ENCODE measurements around the gene RAB26. TPM values are rescaled to one million over a fixed set of nuclear protein-coding genes. Genes with fewer than 3 reads are reported as not detected.
"Not testable (repeated sequence)": the region's sequence is repeated elsewhere in the genome, so short reads cannot be mapped to it uniquely, and the experiment has no call there.

The RAB26 gene
- total and polyA plus RNA-seq, 2 experiments from 2014 or later, result 6.5 to 12.1 TPM

GRCh38 chr16:2198283-2198682 is 49.9 kb downstream of the RAB26 start:
- TF ChIP-seq CTCF (IDR thresholded peaks at IDR 0.05; ENCODE audit: low read depth, low read length), result no peak
- H3K9me3 ChIP-seq (ENCODE audit: low read depth), result no peaks in the 10 kb centered on the region
- H3K4me3 ChIP-seq, result no peak overlapping the region
- H3K36me3 ChIP-seq, result no peaks in the 10 kb centered on the region
- DNase-seq (ENCODE audit: low read depth in 1 of 2, low spot score in 1 of 2), result no peak
- peaks cover 29% of the 10 kb centered on the region for H3K27me3 ChIP-seq
- H3K4me1 ChIP-seq (ENCODE audit: low read depth), result peaks cover 5% of the 10 kb centered on the region
- H3K27ac ChIP-seq, result no peak overlapping the region

- Histone ChIP-seq H3K4me1 (ENCODE audit: low read depth) (peaks cover 5% of the 10 kb centered on the region), H3K4me3 (no peak overlapping the region), H3K36me3 (no peaks in the 10 kb centered on the region), H3K27me3 (peaks cover 29% of the 10 kb centered on the region), H3K9me3 (ENCODE audit: low read depth) (no peaks in the 10 kb centered on the region), H3K27ac (no peak overlapping the region)
- no peak for DNase-seq (ENCODE audit: low read depth in 1 of 2, low spot score in 1 of 2)
- TF ChIP-seq CTCF (IDR thresholded peaks at IDR 0.05; ENCODE audit: low read depth, low read length), result no peak
Measured at GRCh38 chr16:2199095-2199494, 50.7 kb downstream of the RAB26 start.

- Histone ChIP-seq H3K36me3 (no peaks in the 10 kb centered on the region), H3K27me3 (peaks cover 29% of the 10 kb centered on the region), H3K9me3 (ENCODE audit: low read depth) (no peaks in the 10 kb centered on the region), H3K27ac (no peak overlapping the region), H3K4me3 (no peak overlapping the region), H3K4me1 (ENCODE audit: low read depth) (peaks cover 5% of the 10 kb centered on the region)
- DNase-seq (ENCODE audit: low read depth in 1 of 2, low spot score in 1 of 2), result no peak
- TF ChIP-seq CTCF (IDR thresholded peaks at IDR 0.05; ENCODE audit: low read depth, low read length), result no peak
Measured at GRCh38 chr16:2199621-2200139, 51.3 kb downstream of the RAB26 start.

GRCh38 chr16:2200313-2200712 is 51.9 kb downstream of the RAB26 start:
- TF ChIP-seq CTCF (IDR thresholded peaks at IDR 0.05; ENCODE audit: low read depth, low read length), result no peak
- DNase-seq (ENCODE audit: low read depth in 1 of 2, low spot score in 1 of 2), result no peak
- no peaks in the 10 kb centered on the region for H3K36me3 ChIP-seq
- no peak overlapping the region for H3K4me3 ChIP-seq
- no peaks in the 10 kb centered on the region for H3K9me3 ChIP-seq (ENCODE audit: low read depth)
- H3K4me1 ChIP-seq (ENCODE audit: low read depth), result peaks cover 1% of the 10 kb centered on the region
- peaks cover 29% of the 10 kb centered on the region for H3K27me3 ChIP-seq
- H3K27ac ChIP-seq, result no peak overlapping the region

GRCh38 chr16:2203119-2203688 is 54.8 kb downstream of the RAB26 start:
- not testable (repeated sequence) for H3K27ac ChIP-seq; H3K4me3 ChIP-seq; DNase-seq (ENCODE audit: low read depth in 1 of 2, low spot score in 1 of 2); H3K36me3 ChIP-seq; H3K4me1 ChIP-seq (ENCODE audit: low read depth); H3K9me3 ChIP-seq (ENCODE audit: low read depth)
- peaks cover 20% of the 10 kb centered on the region for H3K27me3 ChIP-seq

Other genes starting within 250 kb of the RAB26 start
- gene HS3ST6, start 230.2 kb upstream of the RAB26 start, total RNA-seq, result not detected in 2 replicates
- gene HS3ST6, start 230.2 kb upstream of the RAB26 start, polyA plus RNA-seq, result not detected in 2 replicates
- gene MSRB1, start 205.4 kb upstream of the RAB26 start, total RNA-seq, result 13.6 and 22.4 TPM in 2 replicates
- gene MSRB1, start 205.4 kb upstream of the RAB26 start, polyA plus RNA-seq, result 27.8 and 35.1 TPM in 2 replicates
- gene RPL3L, start 193.9 kb upstream of the RAB26 start, total RNA-seq, result not detected in 2 replicates
- gene RPL3L, start 193.9 kb upstream of the RAB26 start, polyA plus RNA-seq, result 0.07 and 0.28 TPM in 2 replicates
- 291 and 575 TPM in 2 replicates for gene NDUFB10, start 189.1 kb upstream of the RAB26 start, total RNA-seq
- 485 and 518 TPM in 2 replicates for gene NDUFB10, start 189.1 kb upstream of the RAB26 start, polyA plus RNA-seq
- gene RPS2, start 183.8 kb upstream of the RAB26 start, total RNA-seq, result 2,958 and 3,550 TPM in 2 replicates
- 2,155 and 2,484 TPM in 2 replicates for gene RPS2, start 183.8 kb upstream of the RAB26 start, polyA plus RNA-seq
- gene RNF151, start 181.8 kb upstream of the RAB26 start, total RNA-seq, result 0.21 TPM in 1 of 2 replicates, not detected in the other
- gene RNF151, start 181.8 kb upstream of the RAB26 start, polyA plus RNA-seq, result 0.38 and 0.54 TPM in 2 replicates
- gene TBL3, start 176.6 kb upstream of the RAB26 start, total RNA-seq, result 72.4 and 94.7 TPM in 2 replicates
- gene TBL3, start 176.6 kb upstream of the RAB26 start, polyA plus RNA-seq, result 67.3 and 82.9 TPM in 2 replicates
- 0.25 and 1.3 TPM in 2 replicates for gene NOXO1, start 167.2 kb upstream of the RAB26 start, total RNA-seq
- gene NOXO1, start 167.2 kb upstream of the RAB26 start, polyA plus RNA-seq, result 0.80 and 1.2 TPM in 2 replicates
- 52.8 and 53.5 TPM in 2 replicates for gene GFER, start 164.4 kb upstream of the RAB26 start, total RNA-seq
- gene GFER, start 164.4 kb upstream of the RAB26 start, polyA plus RNA-seq, result 43.8 and 46.9 TPM in 2 replicates
- 27.2 and 28.5 TPM in 2 replicates for gene SYNGR3, start 158.7 kb upstream of the RAB26 start, total RNA-seq
- 21.8 and 27.1 TPM in 2 replicates for gene SYNGR3, start 158.7 kb upstream of the RAB26 start, polyA plus RNA-seq
- gene ZNF598, start 138.8 kb upstream of the RAB26 start, total RNA-seq, result 35.6 and 50.4 TPM in 2 replicates
- gene ZNF598, start 138.8 kb upstream of the RAB26 start, polyA plus RNA-seq, result 28.8 and 34.5 TPM in 2 replicates
- 3.3 and 16.2 TPM in 2 replicates for gene NPW, start 128.8 kb upstream of the RAB26 start, total RNA-seq
- 13.4 and 38.6 TPM in 2 replicates for gene NPW, start 128.8 kb upstream of the RAB26 start, polyA plus RNA-seq
- gene NHERF2, start 121.7 kb upstream of the RAB26 start, total RNA-seq, result 33.0 and 34.7 TPM in 2 replicates
- gene NHERF2, start 121.7 kb upstream of the RAB26 start, polyA plus RNA-seq, result 37.4 and 50.7 TPM in 2 replicates
- 61.1 and 61.3 TPM in 2 replicates for gene NTHL1, start 100.8 kb upstream of the RAB26 start, total RNA-seq
- 51.3 and 62.7 TPM in 2 replicates for gene NTHL1, start 100.8 kb upstream of the RAB26 start, polyA plus RNA-seq
- 103 and 152 TPM in 2 replicates for gene TSC2, start 100.6 kb upstream of the RAB26 start, total RNA-seq
- gene TSC2, start 100.6 kb upstream of the RAB26 start, polyA plus RNA-seq, result 123 and 142 TPM in 2 replicates
- 115 and 206 TPM in 2 replicates for gene PKD1, start 12.7 kb upstream of the RAB26 start, total RNA-seq
- 49.9 and 55.3 TPM in 2 replicates for gene PKD1, start 12.7 kb upstream of the RAB26 start, polyA plus RNA-seq
- gene TRAF7, start 7.2 kb downstream of the RAB26 start, total RNA-seq, result 67.5 and 71.6 TPM in 2 replicates
- 32.3 and 37.4 TPM in 2 replicates for gene TRAF7, start 7.2 kb downstream of the RAB26 start, polyA plus RNA-seq
- 15.5 TPM in 2 replicates for gene CASKIN1, start 48.0 kb downstream of the RAB26 start, total RNA-seq
- 14.3 and 15.4 TPM in 2 replicates for gene CASKIN1, start 48.0 kb downstream of the RAB26 start, polyA plus RNA-seq
- 81.4 and 100.0 TPM in 2 replicates for gene MLST8, start 56.8 kb downstream of the RAB26 start, total RNA-seq
- gene MLST8, start 56.8 kb downstream of the RAB26 start, polyA plus RNA-seq, result 117 and 122 TPM in 2 replicates
- gene BRICD5, start 62.2 kb downstream of the RAB26 start, total RNA-seq, result 24.4 and 24.6 TPM in 2 replicates
- 16.0 and 21.8 TPM in 2 replicates for gene BRICD5, start 62.2 kb downstream of the RAB26 start, polyA plus RNA-seq
- gene PGP, start 66.2 kb downstream of the RAB26 start, total RNA-seq, result 43.2 and 61.8 TPM in 2 replicates
- 41.9 and 57.9 TPM in 2 replicates for gene PGP, start 66.2 kb downstream of the RAB26 start, polyA plus RNA-seq
- 48.1 and 55.4 TPM in 2 replicates for gene E4F1, start 75.0 kb downstream of the RAB26 start, total RNA-seq
- 27.7 and 28.3 TPM in 2 replicates for gene E4F1, start 75.0 kb downstream of the RAB26 start, polyA plus RNA-seq
- 1.1 and 1.5 TPM in 2 replicates for gene DNASE1L2, start 87.8 kb downstream of the RAB26 start, total RNA-seq
- gene DNASE1L2, start 87.8 kb downstream of the RAB26 start, polyA plus RNA-seq, result 0.68 and 1.3 TPM in 2 replicates
- 137 and 197 TPM in 2 replicates for gene ECI1, start 103.0 kb downstream of the RAB26 start, total RNA-seq
- gene ECI1, start 103.0 kb downstream of the RAB26 start, polyA plus RNA-seq, result 343 and 407 TPM in 2 replicates
- 182 and 220 TPM in 2 replicates for gene RNPS1, start 119.5 kb downstream of the RAB26 start, total RNA-seq
- gene RNPS1, start 119.5 kb downstream of the RAB26 start, polyA plus RNA-seq, result 319 and 398 TPM in 2 replicates
- 14.2 and 14.5 TPM in 2 replicates for gene ABCA3, start 192.1 kb downstream of the RAB26 start, total RNA-seq
- gene ABCA3, start 192.1 kb downstream of the RAB26 start, polyA plus RNA-seq, result 11.1 and 16.9 TPM in 2 replicates

Measured in cardiac muscle cell (in vitro differentiated cells and primary cell).